ENCODE measurements around the gene RRM1.
"Not testable (repeated sequence)": the region's sequence is repeated elsewhere in the genome, so short reads cannot be mapped to it uniquely, and the experiment has no call there.

The RRM1 gene

DNA sequence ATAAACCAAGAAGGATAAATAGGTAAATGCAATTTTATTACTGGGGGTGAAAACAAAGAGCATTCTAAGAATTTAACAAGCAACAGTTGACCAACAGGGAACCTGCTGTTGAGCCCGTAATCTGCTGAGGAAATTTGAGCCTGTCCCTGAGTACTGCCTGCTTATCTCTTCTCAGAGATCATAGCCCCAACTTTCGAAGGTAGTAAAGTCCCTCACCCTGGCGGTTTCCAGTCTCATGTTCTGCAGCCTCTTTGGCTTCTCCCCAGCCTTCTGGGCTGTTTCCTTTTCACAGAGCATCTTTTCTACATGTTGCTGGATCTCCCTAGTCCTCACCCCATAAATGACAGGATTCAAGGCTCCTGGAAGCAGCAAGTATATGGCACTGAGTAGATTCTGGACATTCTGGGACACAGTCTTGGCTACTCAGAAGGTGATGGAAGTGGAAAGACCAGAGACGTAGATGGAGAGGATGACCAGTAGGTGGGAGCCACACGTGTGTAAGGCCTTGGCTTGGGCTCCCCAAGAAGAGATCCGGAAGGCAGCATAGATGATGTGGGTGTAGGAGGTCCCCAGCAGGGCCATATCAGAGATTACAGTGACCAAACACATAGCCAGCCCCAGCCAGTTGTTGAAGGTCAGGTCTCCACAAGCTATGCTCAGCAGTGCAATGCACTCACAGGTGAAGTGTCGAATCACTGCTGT, 51.6 kb downstream of the RRM1 start:
- no peak for DNase-seq

DNA sequence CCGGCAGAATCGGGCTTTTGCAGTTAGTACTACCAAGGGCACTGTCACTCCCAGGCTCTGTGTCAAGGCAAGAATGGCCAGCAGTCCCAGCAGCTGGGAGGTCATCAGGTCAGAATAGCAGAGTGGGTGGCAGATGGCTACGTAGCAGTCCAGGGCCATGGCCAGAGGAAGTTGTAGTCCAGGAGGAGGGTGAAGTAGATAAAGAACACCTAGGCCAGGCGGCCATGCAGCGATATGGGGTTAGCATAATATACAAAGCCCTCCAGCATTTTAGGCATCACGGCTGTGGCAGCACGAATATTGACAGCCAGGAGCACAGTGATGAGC, 52.1 kb downstream of the RRM1 start:
- no peak for DNase-seq

- DNase-seq, result no peak
Observed at GRCh38 chr11:4154503-4154902, 59.9 kb downstream of the RRM1 start.

GRCh38 chr11:4156571-4156970, 62.0 kb downstream of the RRM1 start:
- no peak for DNase-seq

DNA sequence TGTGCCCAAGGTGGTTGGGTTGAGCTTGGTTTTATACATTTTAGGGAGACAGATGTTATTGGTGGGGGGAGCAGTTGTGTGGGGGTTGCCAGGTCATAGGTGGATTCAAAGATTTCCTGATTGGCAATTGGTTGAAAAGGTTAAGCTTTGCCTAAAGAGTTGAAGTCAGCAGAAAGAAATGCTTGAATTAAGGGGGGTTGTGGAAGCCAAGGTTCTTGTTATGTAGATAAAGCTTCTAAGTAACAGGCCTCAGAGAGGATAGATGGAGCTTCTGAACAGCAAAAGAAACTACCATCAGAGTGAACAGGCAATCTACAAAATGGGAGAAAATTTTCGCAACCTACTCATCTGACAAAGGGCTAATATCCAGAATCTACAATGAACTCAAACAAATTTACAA, 64.2 kb downstream of the RRM1 start:
- DNase-seq, result not testable (repeated sequence)

DNA sequence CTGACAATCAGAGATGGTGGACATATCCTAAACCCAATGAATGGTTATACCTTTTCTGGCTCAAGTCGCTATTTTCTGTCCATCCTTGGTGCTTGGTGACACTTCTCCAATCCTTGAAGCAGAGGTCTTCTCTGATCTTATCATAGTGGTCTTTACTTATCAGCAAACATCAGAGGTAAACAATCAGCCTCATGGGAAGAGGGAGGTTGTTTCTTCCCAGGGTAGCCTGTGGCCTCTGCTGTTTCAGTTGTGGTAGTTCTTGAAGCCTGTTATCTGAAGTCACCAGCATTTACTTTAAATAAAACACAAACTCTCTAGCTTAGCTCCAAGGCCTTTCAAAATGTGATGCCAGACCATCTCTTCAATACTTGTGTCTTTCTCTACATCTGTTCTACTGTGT, 66.7 kb downstream of the RRM1 start:
- DNase-seq, result no peak

GRCh38 chr11:4164884-4165590, 70.4 kb downstream of the RRM1 start:
- no peak for DNase-seq

GRCh38 chr11:4167292-4167691, 72.7 kb downstream of the RRM1 start:
- no peak for DNase-seq

DNA sequence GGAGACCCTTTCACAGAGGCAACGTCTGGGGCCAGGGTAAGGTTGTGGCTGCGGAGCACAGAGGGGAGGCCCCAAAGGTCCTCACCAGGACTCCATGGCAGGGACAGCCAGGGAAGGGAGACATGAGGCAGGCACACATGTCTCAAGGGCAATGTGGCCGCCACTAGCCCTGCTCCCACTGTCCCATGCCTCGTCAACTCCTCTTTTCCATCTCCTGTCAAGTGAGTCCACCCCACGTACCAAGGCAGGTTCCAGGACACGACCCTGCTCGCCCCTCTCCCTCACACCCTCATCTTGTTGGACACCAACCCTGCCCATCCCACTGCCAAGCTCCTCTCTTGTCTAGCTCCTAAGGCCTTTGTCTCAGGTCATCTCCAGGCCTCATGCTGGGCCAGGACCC, 73.2 kb downstream of the RRM1 start:
- DNase-seq, result no peak

DNA sequence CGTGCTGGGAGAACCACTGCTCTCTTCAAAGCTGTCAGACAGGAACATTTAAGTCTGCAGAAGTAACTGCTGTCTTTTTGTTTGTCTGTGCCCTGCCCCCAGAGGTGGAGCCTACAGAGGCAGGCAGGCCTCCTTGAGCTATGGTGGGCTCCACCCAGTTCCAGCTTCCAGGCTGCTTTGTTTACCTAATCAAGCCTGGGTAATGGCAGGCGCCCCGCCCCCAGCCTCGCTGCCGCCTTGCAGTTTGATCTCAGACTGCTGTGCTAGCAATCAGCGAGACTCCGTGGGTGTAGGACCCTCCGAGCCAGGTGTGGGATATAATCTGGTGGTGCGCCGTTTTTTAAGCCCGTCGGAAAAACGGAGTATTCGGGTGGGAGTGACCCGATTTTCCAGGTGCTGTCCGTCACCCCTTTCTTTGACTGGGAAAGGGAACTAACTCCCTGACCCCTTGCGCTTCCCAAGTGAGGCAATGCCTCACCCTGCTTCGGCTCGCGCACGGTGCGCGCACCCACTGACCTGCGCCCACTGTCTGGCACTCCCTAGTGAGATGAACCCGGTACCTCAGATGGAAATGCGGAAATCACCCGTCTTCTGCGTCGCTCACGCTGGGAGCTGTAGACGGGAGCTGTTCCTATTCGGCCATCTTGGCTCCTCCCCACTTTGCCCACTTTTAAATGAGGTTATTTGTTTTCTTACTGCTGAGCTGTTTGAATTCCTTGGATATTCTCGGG, 81.2 kb downstream of the RRM1 start:
- DNase-seq, result not testable (repeated sequence)

GRCh38 chr11:4178813-4179662, 84.4 kb downstream of the RRM1 start:
- no peak for DNase-seq

DNA sequence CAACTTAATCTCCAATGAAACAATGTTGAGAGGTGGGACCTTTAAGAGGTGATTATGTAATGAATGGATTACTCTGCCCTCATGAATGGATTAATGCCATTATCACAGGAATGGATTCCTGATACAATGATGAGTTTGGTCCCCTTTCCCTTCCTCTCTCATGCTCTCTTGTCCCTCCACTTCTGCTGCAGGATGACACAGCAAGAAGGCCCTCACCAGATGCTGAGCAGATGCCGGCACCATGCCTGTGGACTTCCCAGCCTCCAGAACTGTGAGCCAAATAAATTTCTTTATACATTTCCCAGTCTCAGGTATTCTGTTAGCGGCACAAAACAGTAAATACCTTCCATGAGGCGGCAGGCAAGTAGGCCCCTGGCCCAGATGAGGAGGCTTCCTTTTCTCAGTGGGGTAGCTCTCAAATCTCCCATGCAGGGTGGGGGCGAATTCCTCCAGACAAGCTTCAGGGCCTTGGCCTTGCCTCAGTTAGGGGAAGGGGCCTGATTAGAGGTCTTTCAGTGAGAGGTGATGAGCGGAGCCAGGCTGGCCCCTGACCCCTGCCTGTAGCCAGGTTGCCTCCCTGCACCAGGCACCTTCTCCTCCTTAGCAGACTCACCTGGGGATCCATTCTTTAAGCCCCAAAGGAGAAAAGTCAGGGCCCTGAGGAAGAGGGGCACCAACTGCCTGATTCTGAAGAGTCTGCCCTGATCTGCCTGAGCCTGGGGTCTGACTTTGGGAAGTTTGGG, 86.0 kb downstream of the RRM1 start:
- no peak for DNase-seq

- no peak for DNase-seq
Observed at GRCh38 chr11:4181782-4182721, 87.5 kb downstream of the RRM1 start.

GRCh38 chr11:4183410-4184057, 88.9 kb downstream of the RRM1 start:
- DNase-seq, result no peak

DNA sequence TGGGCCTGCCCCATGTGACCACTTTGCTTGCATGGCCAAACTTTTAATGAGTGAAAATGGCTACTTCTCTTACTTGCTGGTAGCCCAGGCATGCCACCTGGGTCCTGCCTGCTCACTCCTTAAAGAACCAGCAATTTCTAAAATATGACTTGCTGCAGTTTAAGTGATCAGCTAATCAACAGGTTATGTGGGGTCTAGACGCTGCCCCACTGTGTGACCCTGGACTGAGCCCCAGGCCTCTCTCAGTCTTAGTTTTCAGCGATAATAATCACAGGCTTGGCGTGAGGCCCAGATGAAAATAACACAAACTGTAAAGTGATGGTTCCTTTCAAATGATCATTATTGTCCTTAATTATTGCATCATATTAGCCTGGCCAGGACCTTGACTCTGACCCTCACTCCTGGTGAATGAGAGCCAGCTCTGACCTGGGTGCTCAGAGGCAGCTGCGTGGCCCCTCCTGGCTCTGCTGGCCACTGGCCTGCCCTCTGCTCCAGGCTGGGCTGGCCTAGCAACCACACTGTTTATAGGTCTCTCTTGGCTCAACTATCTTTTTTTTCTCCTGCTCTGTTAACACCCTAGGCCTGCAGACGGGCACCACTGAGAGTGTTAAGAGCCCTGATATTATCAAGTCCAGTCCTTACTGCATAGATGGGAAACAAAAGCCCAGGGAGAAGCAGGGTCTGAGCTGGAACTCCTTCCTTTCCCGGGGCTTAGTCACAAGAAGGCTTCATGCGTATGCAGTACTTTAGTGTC, 89.7 kb downstream of the RRM1 start:
- no peak for DNase-seq

DNA sequence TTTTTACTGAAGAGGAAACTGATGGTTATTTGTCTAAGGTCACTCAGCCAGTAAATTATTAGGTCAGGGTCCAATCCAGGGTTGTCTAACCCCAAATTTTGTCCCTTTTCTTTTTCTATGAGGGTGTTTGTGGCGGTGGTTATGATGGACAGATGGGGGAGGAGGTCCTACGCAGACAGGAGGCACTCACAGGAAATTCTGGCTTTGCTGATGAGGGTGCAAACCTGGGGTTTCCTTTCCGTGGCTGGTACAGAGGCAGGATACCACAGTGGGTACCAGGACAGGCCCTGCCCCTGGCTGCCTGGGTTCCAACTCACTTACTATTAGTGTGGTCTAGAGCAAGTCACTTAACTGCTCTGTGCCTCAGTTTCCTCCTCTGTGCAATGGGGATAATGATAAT, 91.0 kb downstream of the RRM1 start:
- DNase-seq, result no peak

DNA sequence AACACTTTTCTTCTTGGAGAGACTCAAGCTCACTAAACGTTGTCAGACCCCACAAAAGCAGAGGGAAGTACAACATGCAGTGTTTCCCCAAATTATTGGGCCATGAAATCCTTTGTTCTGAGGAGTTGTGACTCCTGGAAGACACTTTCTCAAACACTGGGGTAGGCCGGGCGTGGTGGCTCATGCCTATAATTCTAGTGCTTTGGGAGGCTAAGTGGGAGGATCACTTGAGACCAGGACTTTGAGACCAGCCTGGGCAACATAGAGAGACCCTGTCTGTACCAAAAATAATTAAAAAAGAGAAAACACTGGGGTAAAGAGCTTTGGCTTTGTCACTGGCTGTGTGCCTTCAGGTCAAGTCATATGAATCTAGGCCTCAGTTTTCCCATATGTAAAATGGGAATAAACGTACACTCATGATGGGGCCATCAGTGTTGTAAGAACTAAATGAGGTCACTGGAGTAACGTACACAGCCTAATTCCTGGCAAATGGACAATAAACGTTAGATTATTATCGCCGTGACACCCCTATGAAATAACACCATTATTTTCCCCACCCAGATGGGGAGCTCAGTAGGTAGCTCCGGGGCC, 92.0 kb downstream of the RRM1 start:
- no peak for DNase-seq

GRCh38 chr11:4187055-4187988, 92.7 kb downstream of the RRM1 start:
- DNase-seq, result peak; percentile 43
